Stimulated activated naive CD8-positive, alpha-beta T cell treated with anti-CD3 and anti-CD28 coated beads, Interleukin-15, Interleukin-2, amounts not matched to agents 100 ng/mL and 50 ng/mL, for 24 hours (primary cell): Measurements from ENCODE around the gene GNA15.
"Not testable (repeated sequence)": the region's sequence is repeated elsewhere in the genome, so short reads cannot be mapped to it uniquely, and the experiment has no call there.

ENCODE experiments used
- H3K27ac Mint-ChIP-seq: one replicate; pipeline ENCODE4 v1.8.0; 2021; ENCODE audit warnings: mild to moderate bottlenecking, mixed read lengths
- H3K27me3 Mint-ChIP-seq: one replicate; pipeline ENCODE4 v1.8.0; 2021; ENCODE audit warnings: mixed read lengths
- H3K36me3 Mint-ChIP-seq: one replicate; pipeline ENCODE4 v1.8.0; 2021; ENCODE audit warnings: low read depth, mixed read lengths
- H3K4me1 Mint-ChIP-seq: one replicate; pipeline ENCODE4 v1.8.0; 2021; ENCODE audit warnings: low read depth, mixed read lengths
- H3K4me3 Mint-ChIP-seq: one replicate; pipeline ENCODE4 v1.8.0; 2021; ENCODE audit warnings: mild to moderate bottlenecking, mixed read lengths
- H3K9me3 Mint-ChIP-seq: one replicate; pipeline ENCODE4 v1.8.0; 2021; ENCODE audit warnings: mixed read lengths

Gene GNA15

DNA sequence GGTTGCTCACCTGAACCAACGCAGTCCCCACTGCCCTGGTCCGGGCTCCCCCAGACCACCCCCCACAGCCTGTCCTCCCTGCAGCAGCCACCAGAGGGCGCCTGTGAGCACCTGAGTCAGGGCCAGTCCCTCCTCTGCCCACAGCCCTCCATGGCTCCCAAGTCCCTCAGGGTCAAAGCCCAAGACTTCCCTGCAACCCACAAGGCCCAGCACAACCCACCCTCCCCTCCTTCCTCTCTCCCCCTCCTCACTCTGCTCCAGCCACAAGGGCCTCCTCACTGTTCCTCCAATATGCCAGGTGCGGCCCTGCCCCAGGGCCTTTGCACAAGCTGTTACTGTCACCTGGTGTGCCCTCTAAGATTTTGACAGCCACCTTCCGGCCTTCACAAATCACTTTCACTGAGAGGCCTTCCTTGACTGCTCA is 10.9 kb downstream of the GNA15 start:
- Mint-ChIP-seq H3K27me3 (no peaks in the 10 kb centered on the region), H3K4me3 (no peak overlapping the region), H3K27ac (no peak overlapping the region), H3K4me1 (peaks cover 22% of the 10 kb centered on the region), H3K36me3 (no peaks in the 10 kb centered on the region), H3K9me3 (no peaks in the 10 kb centered on the region)

DNA sequence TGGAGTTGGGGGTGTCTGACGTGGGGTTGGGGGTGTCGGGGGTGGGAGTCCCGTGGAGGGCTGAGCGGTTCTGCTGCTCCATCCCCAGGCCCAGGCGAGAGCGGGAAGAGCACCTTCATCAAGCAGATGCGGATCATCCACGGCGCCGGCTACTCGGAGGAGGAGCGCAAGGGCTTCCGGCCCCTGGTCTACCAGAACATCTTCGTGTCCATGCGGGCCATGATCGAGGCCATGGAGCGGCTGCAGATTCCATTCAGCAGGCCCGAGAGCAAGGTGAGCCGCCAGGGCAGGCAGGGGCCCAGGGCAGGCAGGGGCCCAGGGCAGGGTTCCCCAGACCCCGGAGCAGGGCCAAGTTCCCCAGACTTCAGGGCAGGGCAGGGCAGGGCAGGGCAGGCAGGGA is 12.7 kb downstream of the GNA15 start:
- Mint-ChIP-seq H3K4me1 (peaks cover 8% of the 10 kb centered on the region), H3K9me3 (no peaks in the 10 kb centered on the region), H3K27ac (no peak overlapping the region), H3K27me3 (no peaks in the 10 kb centered on the region), H3K4me3 (no peak overlapping the region), H3K36me3 (no peaks in the 10 kb centered on the region)

DNA sequence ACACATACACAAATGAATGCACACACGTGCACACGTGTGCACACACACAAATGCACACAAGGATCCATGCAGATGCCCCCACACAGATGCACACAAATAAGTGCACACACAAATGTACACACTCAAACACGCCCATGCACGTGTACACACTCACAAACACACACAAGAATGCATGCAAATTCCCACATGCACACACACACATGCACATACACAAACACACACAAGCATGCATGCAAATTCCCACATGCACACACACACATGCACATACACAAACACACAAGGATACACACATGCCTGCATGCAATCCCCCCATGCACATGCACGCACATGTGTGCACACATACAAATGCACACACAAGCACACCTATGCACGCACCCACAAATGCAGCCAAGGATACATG is 13.3 kb downstream of the GNA15 start:
- Mint-ChIP-seq H3K27ac (no peak overlapping the region), H3K4me3 (no peak overlapping the region), H3K36me3 (no peaks in the 10 kb centered on the region), H3K4me1 (peaks cover 8% of the 10 kb centered on the region), H3K9me3 (no peaks in the 10 kb centered on the region), H3K27me3 (no peaks in the 10 kb centered on the region)

DNA sequence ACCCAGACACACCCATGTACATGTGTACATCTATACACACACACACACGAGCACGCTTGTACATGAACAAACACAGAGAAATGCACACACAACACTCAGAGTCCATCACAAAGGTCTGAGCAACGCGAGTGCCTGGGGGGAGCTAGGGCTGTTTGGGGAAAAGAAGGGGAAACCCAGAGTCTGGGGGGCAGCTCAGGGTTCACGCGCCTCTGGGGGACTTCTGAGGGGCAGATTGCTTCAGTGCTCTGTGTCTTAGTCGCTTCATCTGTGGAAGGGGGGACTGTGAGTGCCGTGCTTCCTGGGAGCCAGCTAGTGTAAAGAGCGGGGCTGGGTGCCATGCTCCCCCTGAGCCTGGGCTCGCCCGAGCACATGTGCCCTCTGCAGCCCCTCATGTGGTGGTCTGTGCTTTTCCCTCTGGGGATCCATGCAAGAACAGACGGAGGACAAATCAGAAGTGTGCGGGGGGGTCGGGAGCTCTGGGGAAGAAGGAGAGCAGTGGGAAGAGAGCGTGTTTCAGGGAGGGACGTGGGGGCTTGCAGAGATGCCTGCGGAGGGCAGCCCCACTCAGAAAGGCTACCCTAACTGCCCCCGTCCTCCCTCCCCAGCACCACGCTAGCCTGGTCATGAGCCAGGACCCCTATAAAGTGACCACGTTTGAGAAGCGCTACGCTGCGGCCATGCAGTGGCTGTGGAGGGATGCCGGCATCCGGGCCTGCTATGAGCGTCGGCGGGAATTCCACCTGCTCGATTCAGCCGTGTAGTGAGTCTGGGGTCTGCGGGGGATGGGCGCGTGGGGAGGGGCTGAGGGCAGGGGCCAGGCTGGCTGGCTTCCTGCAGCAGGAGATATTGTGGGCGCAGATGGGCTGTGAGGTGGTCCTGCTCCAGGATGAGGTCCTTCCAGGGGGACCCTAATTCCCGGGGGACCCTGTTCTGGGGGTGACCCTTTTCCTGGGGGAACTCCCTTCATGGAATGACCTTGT is 14.0 kb downstream of the GNA15 start:
- no peak overlapping the region for H3K27ac Mint-ChIP-seq
- H3K27me3 Mint-ChIP-seq = no peaks in the 10 kb centered on the region
- no peaks in the 10 kb centered on the region for H3K36me3 Mint-ChIP-seq
- H3K4me3 Mint-ChIP-seq = no peak overlapping the region
- peaks cover 8% of the 10 kb centered on the region for H3K4me1 Mint-ChIP-seq
- H3K9me3 Mint-ChIP-seq = no peaks in the 10 kb centered on the region

DNA sequence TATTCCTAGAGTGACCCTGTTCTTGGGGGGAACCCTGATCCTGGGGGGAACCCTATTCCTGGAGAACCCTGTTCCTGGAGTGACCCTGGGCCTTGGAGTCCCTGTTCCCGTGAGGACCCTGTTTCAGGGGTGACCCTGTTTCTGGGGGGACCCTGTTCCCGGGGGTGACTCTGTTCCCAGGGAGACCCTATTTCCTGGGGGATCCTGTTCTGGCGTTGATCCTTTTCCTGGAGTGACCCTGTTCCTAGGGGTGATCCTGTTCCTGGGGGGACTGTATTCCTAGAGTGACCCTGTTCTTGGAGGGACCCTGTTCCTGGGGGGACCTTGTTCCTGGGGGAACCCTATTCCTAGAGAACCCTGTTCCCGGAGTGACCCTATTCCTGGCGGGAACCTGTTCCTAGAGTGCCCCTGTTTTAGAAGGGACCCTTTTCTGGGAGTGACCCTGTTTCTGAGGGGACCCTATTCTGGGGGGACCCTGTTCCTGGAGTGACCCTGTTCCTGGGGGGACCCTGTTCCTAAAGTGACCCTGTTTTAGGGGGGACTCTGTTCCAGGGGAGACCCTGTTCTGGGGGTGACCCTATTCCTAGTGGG is 15.0 kb downstream of the GNA15 start:
- H3K36me3 Mint-ChIP-seq = no peaks in the 10 kb centered on the region
- H3K4me3 Mint-ChIP-seq = no peak overlapping the region
- peaks cover 8% of the 10 kb centered on the region for H3K4me1 Mint-ChIP-seq
- H3K27me3 Mint-ChIP-seq = no peaks in the 10 kb centered on the region
- no peak overlapping the region for H3K27ac Mint-ChIP-seq
- H3K9me3 Mint-ChIP-seq = no peaks in the 10 kb centered on the region

DNA sequence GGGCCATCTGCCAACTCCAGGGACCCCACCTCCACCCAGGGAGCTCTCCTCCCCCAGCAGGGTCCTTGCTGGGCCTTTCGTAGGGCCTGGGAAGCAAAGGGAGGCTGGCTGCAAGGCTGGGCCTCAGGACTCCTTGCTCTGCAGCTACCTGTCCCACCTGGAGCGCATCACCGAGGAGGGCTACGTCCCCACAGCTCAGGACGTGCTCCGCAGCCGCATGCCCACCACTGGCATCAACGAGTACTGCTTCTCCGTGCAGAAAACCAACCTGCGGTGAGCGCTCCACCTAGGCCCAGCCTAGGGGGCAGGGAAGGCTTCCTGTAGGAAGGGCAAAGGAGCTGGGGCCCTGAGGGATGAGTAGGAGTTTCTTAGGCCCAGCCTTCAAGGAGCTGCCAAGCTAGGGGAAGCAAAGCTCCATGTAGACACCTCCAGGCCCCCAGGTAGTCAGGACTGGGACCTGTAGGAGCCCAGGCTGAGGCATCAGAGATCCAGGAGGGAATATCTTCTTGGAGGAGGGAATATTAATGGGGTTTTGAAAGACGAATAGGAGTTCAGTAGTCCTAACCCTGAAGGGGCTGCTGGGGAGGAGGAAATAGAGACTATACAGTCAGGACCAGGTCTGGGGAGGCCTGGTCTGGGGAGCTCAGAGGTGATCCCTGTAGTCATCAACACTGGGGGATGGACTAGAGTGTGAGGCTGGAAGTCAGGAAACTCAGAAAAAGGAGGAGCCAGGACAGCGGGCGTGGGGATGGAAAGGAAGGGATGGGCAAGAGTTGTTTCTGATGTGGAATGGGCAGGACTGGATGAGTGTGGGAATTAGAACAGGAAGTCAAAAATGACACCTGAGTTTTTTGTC is 16.0 kb downstream of the GNA15 start:
- Mint-ChIP-seq H3K4me3 (no peak overlapping the region), H3K27ac (no peak overlapping the region), H3K36me3 (peaks cover 3% of the 10 kb centered on the region), H3K9me3 (no peaks in the 10 kb centered on the region), H3K4me1 (peaks cover 4% of the 10 kb centered on the region), H3K27me3 (no peaks in the 10 kb centered on the region)

DNA sequence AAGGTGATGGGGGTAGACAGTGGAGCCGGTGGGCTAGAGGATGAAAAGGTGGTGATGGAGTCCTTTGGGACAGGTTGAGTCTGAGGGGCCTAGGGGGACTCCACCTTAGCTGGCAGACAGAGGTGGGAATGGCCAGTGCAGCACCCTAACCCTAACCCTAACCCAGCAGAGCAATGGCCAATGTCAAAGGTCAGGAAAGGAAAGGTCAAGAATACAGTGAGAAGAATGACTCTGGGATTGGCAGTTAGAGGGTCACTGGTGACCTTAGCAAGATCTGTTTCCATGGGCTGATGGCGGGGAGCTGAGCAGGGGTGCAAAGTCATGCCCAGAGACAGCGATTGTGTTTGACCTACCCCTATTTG is 16.6 kb downstream of the GNA15 start:
- no peak overlapping the region for H3K27ac Mint-ChIP-seq
- no peak overlapping the region for H3K4me3 Mint-ChIP-seq
- H3K9me3 Mint-ChIP-seq = no peaks in the 10 kb centered on the region
- no peaks in the 10 kb centered on the region for H3K27me3 Mint-ChIP-seq
- H3K36me3 Mint-ChIP-seq = peaks cover 3% of the 10 kb centered on the region
- H3K4me1 Mint-ChIP-seq = peaks cover 7% of the 10 kb centered on the region

DNA sequence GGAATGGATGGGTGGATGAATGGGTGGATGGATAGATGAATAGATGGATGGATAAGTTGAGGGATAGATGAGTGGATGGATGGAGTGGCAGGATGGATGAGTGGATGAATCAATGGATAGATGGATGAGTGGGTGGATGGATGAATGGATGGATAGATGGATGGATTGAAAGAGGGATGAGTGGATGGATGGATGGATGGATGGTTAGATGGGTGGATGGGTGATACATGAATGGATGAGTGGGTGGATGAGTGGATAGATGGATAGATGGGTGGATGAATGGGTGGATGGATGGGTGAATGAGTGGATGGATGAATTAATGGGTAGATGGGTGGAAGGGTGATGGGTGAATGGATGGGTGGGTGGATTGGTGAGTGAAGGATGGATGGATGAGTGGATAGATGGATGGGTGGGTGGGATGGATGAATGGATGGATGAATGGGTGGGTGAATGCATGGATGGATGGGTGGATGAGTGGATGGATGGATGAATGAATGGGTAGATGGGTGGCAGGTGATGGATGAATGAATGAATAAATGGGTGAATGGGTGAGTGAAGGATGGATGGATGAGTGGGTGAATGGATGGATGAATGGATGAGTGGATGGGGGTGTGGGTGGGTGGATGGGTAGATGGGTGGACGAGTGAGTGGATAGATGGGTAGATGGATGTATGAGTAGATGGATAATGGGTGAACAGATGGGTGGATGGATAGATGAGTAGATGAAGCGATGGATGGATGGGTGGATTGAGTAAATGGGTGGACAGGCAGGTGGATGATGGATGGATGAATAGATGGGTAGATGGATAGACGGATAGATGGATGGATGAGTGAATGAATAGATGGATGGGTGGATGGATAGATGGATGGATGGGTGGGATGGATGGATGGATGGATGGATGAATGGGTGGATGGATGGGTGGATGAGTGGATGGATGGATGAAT is 17.7 kb downstream of the GNA15 start:
- Mint-ChIP-seq H3K27me3 (no peaks in the 10 kb centered on the region), H3K4me3 (no peak overlapping the region), H3K4me1 (peaks cover 11% of the 10 kb centered on the region), H3K36me3 (peaks cover 3% of the 10 kb centered on the region), H3K27ac (no peak overlapping the region), H3K9me3 (no peaks in the 10 kb centered on the region)

DNA sequence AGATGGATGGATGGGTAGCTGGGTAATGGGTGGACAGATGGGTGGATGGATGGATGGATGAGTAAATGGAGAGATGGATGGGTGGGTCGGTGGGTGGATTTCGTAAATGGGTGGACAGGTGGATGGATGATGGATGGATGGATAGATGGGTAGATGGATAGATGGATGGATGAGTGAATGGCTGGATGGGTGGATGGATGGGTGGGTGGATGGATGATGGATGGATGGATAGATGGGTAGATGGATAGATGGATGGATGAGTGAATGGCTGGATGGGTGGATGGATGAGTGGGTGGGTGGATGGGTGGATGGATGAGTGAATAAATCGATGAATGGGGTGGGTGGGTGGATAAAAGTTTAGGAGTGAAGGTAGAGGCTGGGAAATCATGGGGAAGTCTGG is 18.6 kb downstream of the GNA15 start:
- H3K4me1 Mint-ChIP-seq, H3K36me3 Mint-ChIP-seq, H3K4me3 Mint-ChIP-seq, H3K9me3 Mint-ChIP-seq, H3K27ac Mint-ChIP-seq, H3K27me3 Mint-ChIP-seq: not testable (repeated sequence)

DNA sequence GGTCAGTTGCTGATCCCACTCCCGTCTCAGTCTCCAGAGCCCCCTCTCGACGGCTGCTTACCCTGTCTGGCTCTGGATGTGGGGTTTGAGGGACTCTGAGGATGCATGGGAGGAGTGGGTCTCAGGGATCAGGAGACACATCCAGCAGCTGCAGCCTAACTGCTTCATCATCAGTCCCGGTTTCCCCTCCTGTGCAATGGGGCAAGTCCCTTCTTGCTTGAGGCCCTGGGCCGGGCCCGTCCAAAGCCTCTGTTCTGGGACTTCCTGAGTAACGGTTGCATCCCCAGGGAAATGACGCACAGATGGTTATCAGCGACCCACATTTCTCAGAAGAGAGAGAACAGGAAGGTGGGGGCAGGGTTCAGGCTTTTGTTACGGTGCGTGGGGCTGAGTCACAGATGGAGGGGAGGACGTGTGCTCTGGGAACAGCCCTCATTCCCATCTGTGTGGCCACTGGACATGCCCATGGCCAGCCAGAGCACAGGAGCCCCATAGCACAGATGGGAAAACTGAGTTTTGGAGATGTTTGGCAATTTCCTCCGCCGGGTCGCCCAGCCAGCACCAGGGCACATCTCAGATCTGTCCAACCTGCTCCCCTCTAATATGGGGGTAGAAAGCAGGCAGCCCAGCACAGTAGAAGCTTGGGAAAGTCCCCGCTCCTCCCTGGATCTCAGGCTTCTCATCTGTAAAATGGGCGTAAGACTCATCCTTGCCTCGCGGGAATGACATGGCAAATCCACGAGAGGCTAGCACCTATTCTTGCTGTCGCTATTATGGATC is 19.3 kb downstream of the GNA15 start:
- Mint-ChIP-seq H3K4me1 (peaks cover 8% of the 10 kb centered on the region), H3K27ac (no peak overlapping the region), H3K9me3 (peaks cover 3% of the 10 kb centered on the region), H3K27me3 (no peaks in the 10 kb centered on the region), H3K4me3 (no peak overlapping the region), H3K36me3 (peaks cover 7% of the 10 kb centered on the region)

DNA sequence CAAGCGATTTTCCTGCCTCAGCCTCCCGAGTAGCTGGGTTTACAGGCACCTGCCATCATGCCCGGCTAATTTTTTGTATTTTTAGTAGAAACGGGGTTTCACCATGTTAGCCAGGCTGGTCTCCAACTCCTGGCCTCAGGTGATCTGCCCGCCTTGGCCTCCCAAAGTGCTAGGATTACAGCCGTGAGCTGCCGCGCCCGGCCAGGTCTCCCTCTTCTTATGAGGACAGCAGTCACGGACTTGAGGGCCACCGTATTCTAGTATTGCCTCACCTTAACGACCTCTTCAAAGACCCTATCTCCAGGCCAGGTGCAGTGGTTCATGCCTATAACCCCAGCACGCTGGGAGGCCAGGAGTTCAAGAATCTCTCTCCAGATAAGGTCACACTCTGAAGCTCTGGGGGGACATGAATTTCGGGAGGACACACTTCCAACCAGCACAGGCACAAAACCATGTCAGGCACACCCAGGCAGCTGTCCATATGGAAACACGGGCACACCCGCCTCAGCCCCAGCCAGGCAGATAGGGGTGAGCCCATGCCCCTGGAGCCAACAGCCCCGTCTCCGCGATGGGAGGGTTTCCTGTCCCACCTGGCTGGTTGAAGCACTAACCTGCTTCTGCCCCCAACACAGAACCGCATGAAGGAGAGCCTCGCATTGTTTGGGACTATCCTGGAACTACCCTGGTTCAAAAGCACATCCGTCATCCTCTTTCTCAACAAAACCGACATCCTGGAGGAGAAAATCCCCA is 21.4 kb downstream of the GNA15 start:
- H3K4me3 Mint-ChIP-seq = no peak overlapping the region
- peaks cover 7% of the 10 kb centered on the region for H3K36me3 Mint-ChIP-seq
- no peaks in the 10 kb centered on the region for H3K27me3 Mint-ChIP-seq
- H3K4me1 Mint-ChIP-seq = peaks cover 15% of the 10 kb centered on the region
- H3K9me3 Mint-ChIP-seq = peaks cover 6% of the 10 kb centered on the region
- peak overlapping the region; percentile 63 for H3K27ac Mint-ChIP-seq

DNA sequence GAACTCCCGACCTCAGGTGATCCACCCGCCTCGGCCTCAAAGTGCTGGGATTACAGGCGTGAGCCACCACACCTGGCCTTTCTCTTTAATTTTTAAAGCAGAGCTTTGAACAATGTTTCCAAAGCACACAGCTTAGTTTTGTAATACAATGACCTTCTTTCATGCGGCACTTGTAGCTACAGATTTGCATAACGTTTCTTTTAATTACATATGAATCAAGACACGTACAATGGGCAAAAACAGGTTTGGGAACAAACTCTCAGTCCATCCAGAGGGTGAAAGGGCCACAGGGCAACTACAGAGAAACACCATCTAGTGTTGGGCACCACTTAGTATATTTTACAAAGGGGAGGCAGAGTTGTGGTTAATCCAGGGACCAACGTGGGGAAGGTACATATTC is 23.7 kb downstream of the GNA15 start:
- Mint-ChIP-seq H3K27ac (no peak overlapping the region), H3K4me1 (peaks cover 25% of the 10 kb centered on the region), H3K4me3 (no peak overlapping the region), H3K27me3 (no peaks in the 10 kb centered on the region), H3K36me3 (peaks cover 7% of the 10 kb centered on the region), H3K9me3 (peaks cover 6% of the 10 kb centered on the region)

DNA sequence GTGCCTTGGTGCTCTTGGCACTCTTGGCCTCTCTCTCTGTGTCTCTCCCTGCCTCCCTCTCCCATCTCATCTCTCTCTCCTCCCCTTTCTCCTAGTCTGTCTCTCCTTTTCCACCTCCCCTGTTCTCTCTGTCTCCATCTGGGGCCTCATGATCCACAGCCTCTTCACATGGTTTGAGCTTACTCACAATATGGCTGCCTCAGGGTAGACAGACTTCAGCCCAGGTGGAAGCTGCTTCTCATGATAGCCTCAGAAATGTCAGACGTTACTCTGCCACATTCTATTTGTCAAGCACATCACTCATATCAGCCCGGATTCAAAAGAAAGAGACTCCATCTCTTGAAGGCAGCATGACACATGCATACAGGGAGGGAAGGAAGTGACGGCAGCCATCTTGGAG is 24.4 kb downstream of the GNA15 start:
- Mint-ChIP-seq H3K9me3 (peaks cover 6% of the 10 kb centered on the region), H3K27ac (peak overlapping the region; percentile 59), H3K4me3 (no peak overlapping the region), H3K27me3 (no peaks in the 10 kb centered on the region), H3K36me3 (peaks cover 7% of the 10 kb centered on the region), H3K4me1 (peaks cover 26% of the 10 kb centered on the region)
